CD4-positive, CD25-positive, alpha-beta regulatory T cell (primary cell): ENCODE results near the gene MEI4. TPM values are rescaled to one million over a fixed set of nuclear protein-coding genes. Genes with fewer than 3 reads are reported as not detected.

ENCODE experiments used
- ATAC-seq, 2 donors: fragments of 150-1000 bp; cut with Tn5 transposase; one replicate each; pipeline ENCODE4 v1.10.0; 2021; ENCODE audit warnings: low read depth in 2 of 2, moderate number of reproducible peaks in 2 of 2, moderate library complexity in 1 of 2
- DNase-seq, 3 donors: peaks; one replicate each; pipeline versions ENCODE4 v3.0.0 to v3.0.0-alpha.2; 2012 to 2022; ENCODE audit warnings: mixed read lengths in 1 of 3
- H3K27ac ChIP-seq: one replicate; pipeline ENCODE4 v1.7.0; 2013; ENCODE audit warnings: mild to moderate bottlenecking, low read length; ENCODE audit not compliant: insufficient read depth, poor library complexity, severe bottlenecking
- H3K27me3 ChIP-seq: one replicate; pipeline ENCODE4 v1.7.0; 2013; ENCODE audit warnings: low read length; ENCODE audit not compliant: control insufficient read depth, insufficient read depth
- H3K36me3 ChIP-seq: one replicate; pipeline ENCODE4 v1.7.0; 2013; ENCODE audit warnings: mild to moderate bottlenecking, low read length, moderate library complexity; ENCODE audit not compliant: control insufficient read depth, insufficient read depth
- H3K4me1 ChIP-seq: 2 replicates; pipeline ENCODE4 v1.7.0; 2013; ENCODE audit warnings: mild to moderate bottlenecking, low read length; ENCODE audit not compliant: insufficient read depth, control insufficient read depth, poor library complexity, severe bottlenecking
- H3K4me3 ChIP-seq: one replicate; pipeline ENCODE4 v1.7.0; 2013; ENCODE audit warnings: low read depth, mild to moderate bottlenecking, low read length, moderate library complexity
- H3K9me3 ChIP-seq, 2 experiments: 1 replicate in 1 of 2; 2 replicates in 1 of 2; pipeline ENCODE4 v1.7.0; 2013; ENCODE audit warnings: low read length in 2 of 2, mild to moderate bottlenecking in 1 of 2, moderate library complexity in 1 of 2; ENCODE audit not compliant: control insufficient read depth in 2 of 2
- H3K27ac Mint-ChIP-seq, 3 donors: one replicate each; pipeline ENCODE4 v1.8.0; 2020 to 2022; ENCODE audit warnings: mild to moderate bottlenecking in 3 of 3, mixed read lengths in 3 of 3, moderate library complexity in 2 of 3
- H3K27me3 Mint-ChIP-seq: one replicate; pipeline ENCODE4 v1.8.0; 2022; ENCODE audit warnings: mild to moderate bottlenecking, mixed read lengths
- H3K36me3 Mint-ChIP-seq: one replicate; pipeline ENCODE4 v1.8.0; 2020; ENCODE audit warnings: mixed read lengths
- H3K4me1 Mint-ChIP-seq, 4 donors: one replicate each; pipeline ENCODE4 v1.8.0; 2020 to 2022; ENCODE audit warnings: mixed read lengths in 4 of 4, mild to moderate bottlenecking in 1 of 4
- H3K4me3 Mint-ChIP-seq, 4 donors: one replicate each; pipeline ENCODE4 v1.8.0; 2020 to 2022; ENCODE audit warnings: mild to moderate bottlenecking in 4 of 4, mixed read lengths in 4 of 4, moderate library complexity in 3 of 4
- H3K9me3 Mint-ChIP-seq, 7 donors: one replicate each; pipeline ENCODE4 v1.8.0; 2020 to 2022; ENCODE audit warnings: mixed read lengths in 7 of 7, mild to moderate bottlenecking in 3 of 7, moderate library complexity in 2 of 7
- polyA plus RNA-seq, 4 donors: library from polyadenylated mRNA; unstranded; fragments of 300-500 nt; fragmentation: Illumina TruSeq; gene quantifications; one replicate each; pipeline ENCODE4 v1.2.3, GENCODE V29; 2021
- total RNA-seq: library from RNA; stranded (reverse); gene quantifications from one replicate; pipeline ENCODE4 v1.2.3, GENCODE V29; 2022

The MEI4 gene
- total and polyA plus RNA-seq, 5 donors from 2014 or later = not detected

- DNase-seq = no peak
- Mint-ChIP-seq H3K4me3 (no peak overlapping the region), H3K9me3 (peaks cover 0 to 14% (median 3%) of the 10 kb centered on the region in 7 donors), H3K27ac (no peak overlapping the region), H3K36me3 (no peaks in the 10 kb centered on the region), H3K27me3 (no peaks in the 10 kb centered on the region), H3K4me1 (no peaks in the 10 kb centered on the region)
- no peaks in the 10 kb centered on the region for H3K27me3 ChIP-seq
- H3K36me3 ChIP-seq = no peaks in the 10 kb centered on the region
- no peak overlapping the region for H3K4me3 ChIP-seq
- peaks cover 0 to 3% of the 10 kb centered on the region in 2 experiments for H3K9me3 ChIP-seq
- ATAC-seq = no peak
- H3K4me1 ChIP-seq = no peaks in the 10 kb centered on the region
- no peak overlapping the region for H3K27ac ChIP-seq
Measured at GRCh38 chr6:77786935-77787629, 134.2 kb downstream of the MEI4 start.

DNA sequence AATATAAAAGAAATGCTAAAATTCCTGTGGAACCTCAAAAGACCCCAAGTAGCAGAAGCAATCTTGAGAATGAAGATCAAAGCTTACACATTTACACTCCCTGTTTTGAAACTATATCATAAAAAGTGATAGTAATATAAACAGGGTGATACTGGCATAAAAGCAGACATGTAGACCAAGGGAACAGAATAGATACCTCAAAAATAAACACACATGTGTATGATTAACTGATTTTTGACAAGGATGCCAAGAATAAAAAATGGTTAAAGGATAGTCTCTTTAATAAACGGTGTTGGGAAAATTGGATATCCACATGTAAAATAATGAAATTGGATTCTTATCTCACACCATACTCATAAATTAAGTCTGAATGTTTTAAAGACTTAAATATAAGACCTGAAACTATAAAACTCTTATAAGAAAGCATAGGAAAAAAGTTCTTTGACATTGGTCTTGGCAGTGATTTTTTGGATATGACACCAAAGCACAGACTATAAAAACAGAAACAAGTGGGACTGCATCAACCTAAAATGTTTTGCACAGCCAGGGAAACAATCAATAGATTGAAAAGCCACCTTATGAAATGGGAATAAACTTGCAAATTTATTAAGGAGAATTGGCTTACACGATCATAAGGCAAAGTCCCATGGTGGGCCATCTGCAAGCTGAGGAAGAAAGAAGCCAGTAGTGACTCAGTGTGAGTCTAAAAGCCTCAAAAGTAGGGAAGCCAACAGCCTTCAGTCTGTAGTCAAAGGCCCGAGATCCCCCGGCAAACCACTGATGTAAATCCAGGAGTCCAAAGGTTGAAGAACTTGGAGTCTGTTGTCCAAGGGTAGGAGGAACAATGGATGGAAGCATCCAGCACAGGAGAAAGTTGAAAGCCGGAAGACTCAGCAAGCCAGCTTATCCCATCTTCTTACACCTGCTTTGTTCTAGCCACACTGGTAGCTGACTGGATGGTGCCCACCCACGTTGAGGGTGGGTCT is 144.3 kb downstream of the MEI4 start:
- Histone ChIP-seq H3K27me3 (no peaks in the 10 kb centered on the region), H3K4me1 (no peaks in the 10 kb centered on the region), H3K27ac (no peak overlapping the region), H3K9me3 (no peaks in the 10 kb centered on the region), H3K36me3 (no peaks in the 10 kb centered on the region), H3K4me3 (no peak overlapping the region)
- H3K36me3 Mint-ChIP-seq = no peaks in the 10 kb centered on the region
- no peak overlapping the region for H3K27ac Mint-ChIP-seq
- H3K4me3 Mint-ChIP-seq = no peak overlapping the region
- ATAC-seq (no peak), DNase-seq (no peak)
- H3K27me3 Mint-ChIP-seq = no peaks in the 10 kb centered on the region
- no peaks in the 10 kb centered on the region for H3K4me1 Mint-ChIP-seq
- H3K9me3 Mint-ChIP-seq = peaks cover 4 to 15% (median 11%) of the 10 kb centered on the region in 7 donors

- ATAC-seq (no peak), DNase-seq (no peak)
- Histone ChIP-seq H3K4me3 (no peak overlapping the region), H3K27me3 (no peaks in the 10 kb centered on the region), H3K4me1 (no peaks in the 10 kb centered on the region), H3K36me3 (no peaks in the 10 kb centered on the region), H3K27ac (no peak overlapping the region), H3K9me3 (no peaks in the 10 kb centered on the region)
- no peaks in the 10 kb centered on the region for H3K36me3 Mint-ChIP-seq
- H3K4me1 Mint-ChIP-seq = no peaks in the 10 kb centered on the region
- no peak overlapping the region for H3K27ac Mint-ChIP-seq
- H3K9me3 Mint-ChIP-seq = peaks cover 2 to 19% (median 4%) of the 10 kb centered on the region in 7 donors
- H3K4me3 Mint-ChIP-seq = no peak overlapping the region
- H3K27me3 Mint-ChIP-seq = no peaks in the 10 kb centered on the region
Measured at GRCh38 chr6:77812304-77812703, 159.5 kb downstream of the MEI4 start.

- ATAC-seq = no peak
- Histone ChIP-seq H3K4me3 (no peak overlapping the region), H3K36me3 (no peaks in the 10 kb centered on the region), H3K27ac (no peak overlapping the region), H3K4me1 (no peaks in the 10 kb centered on the region), H3K9me3 (no peaks in the 10 kb centered on the region), H3K27me3 (no peaks in the 10 kb centered on the region)
- no peak for DNase-seq
- Mint-ChIP-seq H3K27ac (no peak overlapping the region), H3K36me3 (no peaks in the 10 kb centered on the region), H3K4me3 (no peak overlapping the region), H3K27me3 (no peaks in the 10 kb centered on the region), H3K4me1 (no peaks in the 10 kb centered on the region), H3K9me3 (peaks cover 2 to 19% (median 5%) of the 10 kb centered on the region in 7 donors)
Measured at GRCh38 chr6:77813090-77813489, 160.3 kb downstream of the MEI4 start.

- H3K36me3 Mint-ChIP-seq = no peaks in the 10 kb centered on the region
- no peak overlapping the region for H3K4me3 ChIP-seq
- no peak for ATAC-seq
- peaks cover 0 to 17% (median 4%) of the 10 kb centered on the region in 7 donors for H3K9me3 Mint-ChIP-seq
- H3K27me3 ChIP-seq = no peaks in the 10 kb centered on the region
- no peak overlapping the region for H3K4me3 Mint-ChIP-seq
- no peak overlapping the region for H3K27ac Mint-ChIP-seq
- no peaks in the 10 kb centered on the region for H3K27me3 Mint-ChIP-seq
- H3K36me3 ChIP-seq = no peaks in the 10 kb centered on the region
- no peaks in the 10 kb centered on the region for H3K9me3 ChIP-seq
- no peak for DNase-seq
- H3K4me1 ChIP-seq = no peaks in the 10 kb centered on the region
- no peaks in the 10 kb centered on the region for H3K4me1 Mint-ChIP-seq
- H3K27ac ChIP-seq = no peak overlapping the region
Measured at GRCh38 chr6:77814119-77814518, 161.3 kb downstream of the MEI4 start.

DNA sequence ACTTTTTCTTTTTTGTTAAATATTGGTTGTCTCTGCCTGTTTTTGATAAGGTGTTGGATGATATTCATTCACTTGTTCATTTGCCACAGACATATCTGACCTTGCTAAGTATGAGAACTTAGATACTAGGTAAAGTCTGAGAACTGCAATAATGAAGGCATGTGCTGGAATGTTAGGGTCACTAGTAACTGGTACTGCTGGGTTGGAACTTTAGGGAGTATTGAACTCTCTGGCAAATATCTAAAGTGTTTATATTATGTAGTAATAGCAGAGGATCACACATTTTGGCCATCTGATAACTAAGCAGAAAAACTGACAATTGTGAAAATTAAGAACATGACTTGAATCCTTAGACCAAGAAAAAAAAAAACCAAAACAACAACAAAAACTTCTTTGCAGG is 162.7 kb downstream of the MEI4 start:
- Histone ChIP-seq H3K4me3 (no peak overlapping the region), H3K4me1 (no peaks in the 10 kb centered on the region), H3K9me3 (no peaks in the 10 kb centered on the region), H3K36me3 (no peaks in the 10 kb centered on the region), H3K27ac (no peak overlapping the region), H3K27me3 (no peaks in the 10 kb centered on the region)
- DNase-seq = no peak
- no peaks in the 10 kb centered on the region for H3K27me3 Mint-ChIP-seq
- H3K4me1 Mint-ChIP-seq = no peaks in the 10 kb centered on the region
- no peak overlapping the region for H3K27ac Mint-ChIP-seq
- peaks cover 0 to 16% (median 4%) of the 10 kb centered on the region in 7 donors for H3K9me3 Mint-ChIP-seq
- no peaks in the 10 kb centered on the region for H3K36me3 Mint-ChIP-seq
- H3K4me3 Mint-ChIP-seq = no peak overlapping the region
- ATAC-seq = no peak

- Histone ChIP-seq H3K9me3 (no peaks in the 10 kb centered on the region), H3K27me3 (no peaks in the 10 kb centered on the region), H3K4me1 (no peaks in the 10 kb centered on the region), H3K36me3 (no peaks in the 10 kb centered on the region), H3K4me3 (no peak overlapping the region), H3K27ac (no peak overlapping the region)
- no peak for ATAC-seq
- Mint-ChIP-seq H3K36me3 (no peaks in the 10 kb centered on the region), H3K27ac (no peak overlapping the region), H3K27me3 (no peaks in the 10 kb centered on the region), H3K4me1 (no peaks in the 10 kb centered on the region), H3K9me3 (peaks cover 0 to 16% (median 4%) of the 10 kb centered on the region in 7 donors), H3K4me3 (no peak overlapping the region)
- no peak for DNase-seq
Measured at GRCh38 chr6:77816766-77817270, 164.0 kb downstream of the MEI4 start.
